ENCODE results near the gene ANKRD35.
"Not testable (repeated sequence)": the region's sequence is repeated elsewhere in the genome, so short reads cannot be mapped to it uniquely, and the experiment has no call there.

DNA sequence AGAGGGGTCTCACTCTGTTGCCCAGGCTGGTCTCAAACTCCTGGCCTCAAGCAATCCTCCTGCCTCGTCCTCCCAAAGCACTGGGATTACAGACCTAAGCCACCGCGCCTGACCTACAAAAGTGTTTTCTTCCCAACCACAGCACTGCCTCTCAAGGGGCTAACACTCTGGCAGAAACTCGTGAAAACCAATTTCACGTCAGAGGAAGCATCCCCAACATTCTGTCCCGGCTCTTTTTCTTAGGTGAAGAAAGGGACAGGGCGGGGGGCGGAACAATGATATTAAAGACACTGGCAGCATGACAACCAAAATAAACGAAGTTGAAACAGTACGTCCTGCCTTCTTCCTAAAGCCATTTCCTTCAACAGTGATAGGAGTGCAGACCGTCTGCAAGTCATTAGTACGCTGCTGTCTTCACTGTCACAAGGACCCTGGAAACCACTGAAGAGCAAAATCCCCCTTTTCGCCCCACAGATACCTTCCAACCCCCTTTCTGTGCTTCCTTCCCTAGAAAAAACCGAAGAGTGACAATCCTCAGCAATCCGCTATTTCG lies 62.8 kb downstream of the ANKRD35 start:
- TF ChIP-seq, protein P1, sequence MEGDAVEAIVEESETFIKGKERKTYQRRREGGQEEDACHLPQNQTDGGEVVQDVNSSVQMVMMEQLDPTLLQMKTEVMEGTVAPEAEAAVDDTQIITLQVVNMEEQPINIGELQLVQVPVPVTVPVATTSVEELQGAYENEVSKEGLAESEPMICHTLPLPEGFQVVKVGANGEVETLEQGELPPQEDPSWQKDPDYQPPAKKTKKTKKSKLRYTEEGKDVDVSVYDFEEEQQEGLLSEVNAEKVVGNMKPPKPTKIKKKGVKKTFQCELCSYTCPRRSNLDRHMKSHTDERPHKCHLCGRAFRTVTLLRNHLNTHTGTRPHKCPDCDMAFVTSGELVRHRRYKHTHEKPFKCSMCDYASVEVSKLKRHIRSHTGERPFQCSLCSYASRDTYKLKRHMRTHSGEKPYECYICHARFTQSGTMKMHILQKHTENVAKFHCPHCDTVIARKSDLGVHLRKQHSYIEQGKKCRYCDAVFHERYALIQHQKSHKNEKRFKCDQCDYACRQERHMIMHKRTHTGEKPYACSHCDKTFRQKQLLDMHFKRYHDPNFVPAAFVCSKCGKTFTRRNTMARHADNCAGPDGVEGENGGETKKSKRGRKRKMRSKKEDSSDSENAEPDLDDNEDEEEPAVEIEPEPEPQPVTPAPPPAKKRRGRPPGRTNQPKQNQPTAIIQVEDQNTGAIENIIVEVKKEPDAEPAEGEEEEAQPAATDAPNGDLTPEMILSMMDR (IDR thresholded peaks at IDR 0.05 in 2 of 3, conservative IDR thresholded peaks at IDR 0.05 in 1 of 3; ENCODE audit: control insufficient read depth in 2 of 3, extremely low read depth in 1 of 3, insufficient read depth in 1 of 3, low read depth in 3 of 3, low read length in 3 of 3): not testable (repeated sequence)
- TF ChIP-seq CHD1 (IDR thresholded peaks at IDR 0.05; ENCODE audit: low read depth, low read length); SP1 (IDR thresholded peaks at IDR 0.05; ENCODE audit: low read depth, low read length); NFYA (IDR thresholded peaks at IDR 0.05; ENCODE audit: borderline replicate concordance, low read depth, low read length); RAD21 (IDR thresholded peaks at IDR 0.05; ENCODE audit: insufficient read depth, low read depth, low read length); CHD2 (IDR thresholded peaks at IDR 0.05; ENCODE audit: borderline replicate concordance, low read depth, low read length); WRNIP1 (IDR thresholded peaks at IDR 0.05; ENCODE audit: borderline replicate concordance, low read depth, low read length); NFYB (IDR thresholded peaks at IDR 0.05; ENCODE audit: insufficient read depth, low read depth, low read length): not testable (repeated sequence)
- TF ChIP-seq, protein P2, sequence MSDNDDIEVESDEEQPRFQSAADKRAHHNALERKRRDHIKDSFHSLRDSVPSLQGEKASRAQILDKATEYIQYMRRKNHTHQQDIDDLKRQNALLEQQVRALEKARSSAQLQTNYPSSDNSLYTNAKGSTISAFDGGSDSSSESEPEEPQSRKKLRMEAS (IDR thresholded peaks at IDR 0.05; ENCODE audit: low read depth, low read length): not testable (repeated sequence)
- TF ChIP-seq, protein P3, sequence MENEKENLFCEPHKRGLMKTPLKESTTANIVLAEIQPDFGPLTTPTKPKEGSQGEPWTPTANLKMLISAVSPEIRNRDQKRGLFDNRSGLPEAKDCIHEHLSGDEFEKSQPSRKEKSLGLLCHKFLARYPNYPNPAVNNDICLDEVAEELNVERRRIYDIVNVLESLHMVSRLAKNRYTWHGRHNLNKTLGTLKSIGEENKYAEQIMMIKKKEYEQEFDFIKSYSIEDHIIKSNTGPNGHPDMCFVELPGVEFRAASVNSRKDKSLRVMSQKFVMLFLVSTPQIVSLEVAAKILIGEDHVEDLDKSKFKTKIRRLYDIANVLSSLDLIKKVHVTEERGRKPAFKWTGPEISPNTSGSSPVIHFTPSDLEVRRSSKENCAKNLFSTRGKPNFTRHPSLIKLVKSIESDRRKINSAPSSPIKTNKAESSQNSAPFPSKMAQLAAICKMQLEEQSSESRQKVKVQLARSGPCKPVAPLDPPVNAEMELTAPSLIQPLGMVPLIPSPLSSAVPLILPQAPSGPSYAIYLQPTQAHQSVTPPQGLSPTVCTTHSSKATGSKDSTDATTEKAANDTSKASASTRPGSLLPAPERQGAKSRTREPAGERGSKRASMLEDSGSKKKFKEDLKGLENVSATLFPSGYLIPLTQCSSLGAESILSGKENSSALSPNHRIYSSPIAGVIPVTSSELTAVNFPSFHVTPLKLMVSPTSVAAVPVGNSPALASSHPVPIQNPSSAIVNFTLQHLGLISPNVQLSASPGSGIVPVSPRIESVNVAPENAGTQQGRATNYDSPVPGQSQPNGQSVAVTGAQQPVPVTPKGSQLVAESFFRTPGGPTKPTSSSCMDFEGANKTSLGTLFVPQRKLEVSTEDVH (IDR thresholded peaks at IDR 0.05; ENCODE audit: low read depth, partially characterized antibody): not testable (repeated sequence)
- TF ChIP-seq, protein P4, sequence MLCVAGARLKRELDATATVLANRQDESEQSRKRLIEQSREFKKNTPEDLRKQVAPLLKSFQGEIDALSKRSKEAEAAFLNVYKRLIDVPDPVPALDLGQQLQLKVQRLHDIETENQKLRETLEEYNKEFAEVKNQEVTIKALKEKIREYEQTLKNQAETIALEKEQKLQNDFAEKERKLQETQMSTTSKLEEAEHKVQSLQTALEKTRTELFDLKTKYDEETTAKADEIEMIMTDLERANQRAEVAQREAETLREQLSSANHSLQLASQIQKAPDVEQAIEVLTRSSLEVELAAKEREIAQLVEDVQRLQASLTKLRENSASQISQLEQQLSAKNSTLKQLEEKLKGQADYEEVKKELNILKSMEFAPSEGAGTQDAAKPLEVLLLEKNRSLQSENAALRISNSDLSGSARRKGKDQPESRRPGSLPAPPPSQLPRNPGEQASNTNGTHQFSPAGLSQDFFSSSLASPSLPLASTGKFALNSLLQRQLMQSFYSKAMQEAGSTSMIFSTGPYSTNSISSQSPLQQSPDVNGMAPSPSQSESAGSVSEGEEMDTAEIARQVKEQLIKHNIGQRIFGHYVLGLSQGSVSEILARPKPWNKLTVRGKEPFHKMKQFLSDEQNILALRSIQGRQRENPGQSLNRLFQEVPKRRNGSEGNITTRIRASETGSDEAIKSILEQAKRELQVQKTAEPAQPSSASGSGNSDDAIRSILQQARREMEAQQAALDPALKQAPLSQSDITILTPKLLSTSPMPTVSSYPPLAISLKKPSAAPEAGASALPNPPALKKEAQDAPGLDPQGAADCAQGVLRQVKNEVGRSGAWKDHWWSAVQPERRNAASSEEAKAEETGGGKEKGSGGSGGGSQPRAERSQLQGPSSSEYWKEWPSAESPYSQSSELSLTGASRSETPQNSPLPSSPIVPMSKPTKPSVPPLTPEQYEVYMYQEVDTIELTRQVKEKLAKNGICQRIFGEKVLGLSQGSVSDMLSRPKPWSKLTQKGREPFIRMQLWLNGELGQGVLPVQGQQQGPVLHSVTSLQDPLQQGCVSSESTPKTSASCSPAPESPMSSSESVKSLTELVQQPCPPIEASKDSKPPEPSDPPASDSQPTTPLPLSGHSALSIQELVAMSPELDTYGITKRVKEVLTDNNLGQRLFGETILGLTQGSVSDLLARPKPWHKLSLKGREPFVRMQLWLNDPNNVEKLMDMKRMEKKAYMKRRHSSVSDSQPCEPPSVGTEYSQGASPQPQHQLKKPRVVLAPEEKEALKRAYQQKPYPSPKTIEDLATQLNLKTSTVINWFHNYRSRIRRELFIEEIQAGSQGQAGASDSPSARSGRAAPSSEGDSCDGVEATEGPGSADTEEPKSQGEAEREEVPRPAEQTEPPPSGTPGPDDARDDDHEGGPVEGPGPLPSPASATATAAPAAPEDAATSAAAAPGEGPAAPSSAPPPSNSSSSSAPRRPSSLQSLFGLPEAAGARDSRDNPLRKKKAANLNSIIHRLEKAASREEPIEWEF (IDR thresholded peaks at IDR 0.05; ENCODE audit: insufficient replicate concordance, low read depth, low read length): not testable (repeated sequence)

All from GM12878 (cell line).